ENCODE data around the gene TEX38.
"Not testable (repeated sequence)": the region's sequence is repeated elsewhere in the genome, so short reads cannot be mapped to it uniquely, and the experiment has no call there.

The TEX38 gene

GRCh38 chr1:46656643-46657042, 15.0 kb upstream of the TEX38 start:
- no peak for DNase-seq

- DNase-seq: no peak
These were observed 13.9 kb upstream of the TEX38 start for GRCh38 chr1:46657775-46658174.

GRCh38 chr1:46659307-46659870, 12.3 kb upstream of the TEX38 start:
- DNase-seq: no peak

GRCh38 chr1:46660116-46660515, 11.5 kb upstream of the TEX38 start:
- not testable (repeated sequence) for DNase-seq

GRCh38 chr1:46662919-46663318, 8.7 kb upstream of the TEX38 start:
- not testable (repeated sequence) for DNase-seq

GRCh38 chr1:46665983-46666382, 5.7 kb upstream of the TEX38 start:
- no peak for DNase-seq

- DNase-seq: peak; percentile 68
These were observed 3.6 kb upstream of the TEX38 start, which contains the start of gene ATPAF1 for GRCh38 chr1:46667782-46668760. ATPAF1 (minus strand) TSS chr1:46668364; CDS start chr1:46668322, 42 bp downstream.

- DNase-seq: no peak
These were observed 1.5 kb upstream of the TEX38 start for GRCh38 chr1:46670134-46670533.

- no peak for DNase-seq
These were observed 1.0 kb downstream of the TEX38 start for GRCh38 chr1:46672696-46673095.

- DNase-seq: no peak
These were observed 2.1 kb downstream of the TEX38 start for GRCh38 chr1:46673749-46674182.

- no peak for DNase-seq
These were observed 4.1 kb downstream of the TEX38 start for GRCh38 chr1:46675549-46676314.

- no peak for DNase-seq
These were observed 4.9 kb downstream of the TEX38 start for GRCh38 chr1:46676531-46676930.

- no peak for DNase-seq
These were observed 5.7 kb downstream of the TEX38 start for GRCh38 chr1:46677339-46677738.

- DNase-seq: no peak
These were observed 8.3 kb downstream of the TEX38 start for GRCh38 chr1:46679789-46680573.

- no peak for DNase-seq
These were observed 9.8 kb downstream of the TEX38 start for GRCh38 chr1:46681333-46682034.

GRCh38 chr1:46682064-46682463, 10.4 kb downstream of the TEX38 start:
- DNase-seq: no peak

- no peak for DNase-seq
These were observed 13.0 kb downstream of the TEX38 start for GRCh38 chr1:46684670-46685069.

GRCh38 chr1:46686255-46686654, 14.6 kb downstream of the TEX38 start:
- no peak for DNase-seq

GRCh38 chr1:46687093-46687659, 15.5 kb downstream of the TEX38 start:
- DNase-seq: no peak

GRCh38 chr1:46687921-46688509, 16.4 kb downstream of the TEX38 start:
- DNase-seq: no peak

- DNase-seq: no peak
These were observed 17.7 kb downstream of the TEX38 start for GRCh38 chr1:46689356-46689755.
